Mammary epithelial cell (primary cell): ENCODE results near the gene SEC14L2.

Experiments
- CTCF ChIP-seq, 2 donors: IDR thresholded peaks in 1 of 2; conservative IDR thresholded peaks in 1 of 2; 2 replicates each; pipeline ENCODE4 v1.5.1; 2011 to 2012; ENCODE audit warnings: inconsistent platforms in 2 of 2, low read length in 2 of 2, mild to moderate bottlenecking in 2 of 2, control low read depth in 1 of 2, low read depth in 1 of 2; ENCODE audit not compliant: insufficient read depth in 1 of 2; ENCODE audit errors: extremely low read depth in 1 of 2
- EZH2 ChIP-seq: IDR thresholded peaks from 2 replicates; pipeline ENCODE4 v1.6.1; 2012; ENCODE audit warnings: low read length, inconsistent platforms, borderline replicate concordance

- TF ChIP-seq CTCF (conservative IDR thresholded peaks at IDR 0.05 in 1 of 2, IDR thresholded peaks at IDR 0.05 in 1 of 2; ENCODE audit: extremely low read depth in 1 of 2, insufficient read depth in 1 of 2, low read depth in 1 of 2, low read length in 2 of 2) (no peak), EZH2 (no peak)
These were observed 35.3 kb downstream of the SEC14L2 start for GRCh38 chr22:30432096-30432495.
